ENCODE data around the gene POLG. TPM values are rescaled to one million over a fixed set of nuclear protein-coding genes. Genes with fewer than 3 reads are reported as not detected.

Gene POLG
- polyA plus RNA-seq, 6 donors from 2014 or later = 23.7 to 61.3 (median 28.5) TPM

- DNase-seq = peak; percentile 79
- no peaks in the 10 kb centered on the region for H3K36me3 Mint-ChIP-seq
- H3K4me1 Mint-ChIP-seq = peaks cover 11 to 30% (median 21%) of the 10 kb centered on the region in 3 donors
- peaks cover 0 to 4% (median 0%) of the 10 kb centered on the region in 7 donors for H3K9me3 Mint-ChIP-seq
- H3K27ac Mint-ChIP-seq = peak overlapping the region in 3 of 6 donors; percentile 7 to 89 (median 80)
- H3K27me3 Mint-ChIP-seq = peaks cover 68 to 90% (median 83%) of the 10 kb centered on the region in 3 donors
- peak overlapping the region; percentile 77 to 92 (median 84) for H3K4me3 Mint-ChIP-seq
- ATAC-seq (ENCODE audit: low read depth in 2 of 2) = peak; percentile 88 to 89
Measured at GRCh38 chr15:89358755-89359439, 24.3 kb upstream of the POLG start.

GRCh38 chr15:89358435-89358754 is 23.8 kb upstream of the POLG start:
- H3K27ac Mint-ChIP-seq = peak overlapping the region in 3 of 6 donors; percentile 7 to 89 (median 80)
- no peaks in the 10 kb centered on the region for H3K36me3 Mint-ChIP-seq
- no peak for DNase-seq
- ATAC-seq (ENCODE audit: low read depth in 2 of 2) = no peak
- H3K9me3 Mint-ChIP-seq = peaks cover 0 to 4% (median 0%) of the 10 kb centered on the region in 7 donors
- H3K4me1 Mint-ChIP-seq = peaks cover 11 to 29% (median 19%) of the 10 kb centered on the region in 3 donors
- H3K27me3 Mint-ChIP-seq = peaks cover 69 to 90% (median 83%) of the 10 kb centered on the region in 3 donors
- peak overlapping the region; percentile 77 to 92 (median 83) for H3K4me3 Mint-ChIP-seq

DNA sequence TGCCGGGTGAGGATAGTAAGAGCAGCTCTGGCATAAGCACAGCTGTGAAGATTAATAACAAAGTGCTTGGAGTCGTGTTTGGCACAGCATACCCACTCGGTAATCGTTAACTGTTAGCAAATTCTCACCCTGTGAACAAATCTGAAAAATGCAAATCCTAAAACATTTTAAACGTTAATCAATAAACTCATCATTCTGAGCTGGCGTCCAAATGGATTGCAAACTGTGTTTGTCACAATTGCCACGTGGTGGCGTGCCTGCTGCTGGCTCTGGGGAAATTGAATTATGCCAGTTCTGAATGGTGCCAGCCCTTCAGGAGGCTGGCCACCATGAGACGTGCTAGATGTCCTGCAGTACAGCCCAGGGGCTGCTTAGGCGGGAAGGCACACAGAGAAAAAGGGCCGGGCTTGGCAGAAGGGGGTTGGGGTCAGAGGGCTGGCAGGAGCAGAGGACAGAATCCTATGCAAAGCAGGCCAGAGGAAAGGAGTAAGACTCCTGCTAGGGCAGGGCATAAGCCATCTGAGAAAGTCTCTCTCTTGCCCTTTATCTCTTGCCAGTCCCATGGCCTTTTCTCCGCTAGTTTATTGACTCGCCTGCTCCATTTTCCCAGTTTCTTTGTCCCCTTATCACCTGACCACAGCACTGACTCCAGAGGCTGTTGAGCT is 22.1 kb upstream of the POLG start:
- DNase-seq = no peak
- Mint-ChIP-seq H3K4me3 (no peak overlapping the region), H3K27ac (peak overlapping the region in 1 of 6 donors; percentile 44), H3K4me1 (peaks cover 11 to 20% (median 14%) of the 10 kb centered on the region in 3 donors), H3K9me3 (peaks cover 0 to 4% (median 0%) of the 10 kb centered on the region in 7 donors), H3K27me3 (peaks cover 71 to 92% (median 79%) of the 10 kb centered on the region in 3 donors), H3K36me3 (no peaks in the 10 kb centered on the region)
- ATAC-seq (ENCODE audit: low read depth in 2 of 2) = no peak

- peaks cover 0 to 7% (median 4%) of the 10 kb centered on the region in 3 donors for H3K4me1 Mint-ChIP-seq
- no peaks in the 10 kb centered on the region for H3K36me3 Mint-ChIP-seq
- ATAC-seq (ENCODE audit: low read depth in 2 of 2) (no peak), DNase-seq (no peak)
- no peak overlapping the region for H3K4me3 Mint-ChIP-seq
- no peak overlapping the region for H3K27ac Mint-ChIP-seq
- no peaks in the 10 kb centered on the region for H3K9me3 Mint-ChIP-seq
- H3K27me3 Mint-ChIP-seq = peaks cover 65 to 85% (median 76%) of the 10 kb centered on the region in 3 donors
Measured at GRCh38 chr15:89353991-89354390, 19.4 kb upstream of the POLG start.

DNA sequence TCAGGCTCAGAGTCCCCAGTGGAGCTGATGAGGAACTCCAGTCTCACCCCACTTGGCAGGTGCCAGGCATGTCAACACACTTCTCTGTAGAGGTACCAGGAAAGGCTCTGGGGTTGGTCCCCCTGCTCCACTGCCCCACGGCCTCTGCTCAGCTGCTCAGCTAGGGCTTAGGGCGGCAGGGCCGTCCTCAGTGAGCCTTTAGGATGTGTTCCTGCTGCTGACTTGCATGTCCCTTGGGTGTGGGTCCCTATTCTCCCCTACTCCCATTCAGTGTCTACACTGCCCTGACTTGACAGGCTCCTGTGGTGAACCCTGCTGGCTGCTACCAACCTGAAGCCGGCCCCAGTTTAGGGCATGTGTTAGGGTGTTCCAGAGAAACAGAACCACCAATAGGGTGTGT is 17.9 kb upstream of the POLG start:
- DNase-seq = no peak
- peaks cover 52 to 80% (median 71%) of the 10 kb centered on the region in 3 donors for H3K27me3 Mint-ChIP-seq
- ATAC-seq (ENCODE audit: low read depth in 2 of 2) = no peak

DNA sequence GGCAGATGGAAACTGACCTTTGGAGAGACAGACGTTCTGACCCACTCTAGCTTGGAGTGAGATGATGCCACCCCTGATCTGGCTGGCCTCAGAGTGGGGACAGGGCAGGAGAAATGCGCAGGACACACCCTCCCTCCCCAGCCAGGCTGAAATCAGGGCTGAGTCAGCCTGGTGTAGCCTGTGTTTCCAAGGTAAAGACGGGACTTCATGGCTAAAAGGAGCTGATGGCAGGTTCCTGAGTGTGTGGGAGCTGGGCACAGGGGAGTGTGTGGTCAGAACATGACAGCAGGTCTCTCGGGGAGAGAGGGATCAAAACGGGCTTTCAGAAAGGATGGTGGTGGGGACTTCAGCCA is 14.6 kb upstream of the POLG start:
- Mint-ChIP-seq H3K27me3 (peaks cover 32 to 65% (median 50%) of the 10 kb centered on the region in 3 donors), H3K4me1 (no peaks in the 10 kb centered on the region), H3K9me3 (no peaks in the 10 kb centered on the region), H3K27ac (peak overlapping the region in 1 of 6 donors; percentile 67), H3K4me3 (no peak overlapping the region), H3K36me3 (no peaks in the 10 kb centered on the region)
- DNase-seq = no peak
- ATAC-seq (ENCODE audit: low read depth in 2 of 2) = no peak

More for the DNA sequence above, 17.9 kb upstream of the POLG start:
- H3K27ac Mint-ChIP-seq = no peak overlapping the region
- H3K36me3 Mint-ChIP-seq = no peaks in the 10 kb centered on the region
- no peaks in the 10 kb centered on the region for H3K4me1 Mint-ChIP-seq
- no peak overlapping the region for H3K4me3 Mint-ChIP-seq
- H3K9me3 Mint-ChIP-seq = no peaks in the 10 kb centered on the region

DNA sequence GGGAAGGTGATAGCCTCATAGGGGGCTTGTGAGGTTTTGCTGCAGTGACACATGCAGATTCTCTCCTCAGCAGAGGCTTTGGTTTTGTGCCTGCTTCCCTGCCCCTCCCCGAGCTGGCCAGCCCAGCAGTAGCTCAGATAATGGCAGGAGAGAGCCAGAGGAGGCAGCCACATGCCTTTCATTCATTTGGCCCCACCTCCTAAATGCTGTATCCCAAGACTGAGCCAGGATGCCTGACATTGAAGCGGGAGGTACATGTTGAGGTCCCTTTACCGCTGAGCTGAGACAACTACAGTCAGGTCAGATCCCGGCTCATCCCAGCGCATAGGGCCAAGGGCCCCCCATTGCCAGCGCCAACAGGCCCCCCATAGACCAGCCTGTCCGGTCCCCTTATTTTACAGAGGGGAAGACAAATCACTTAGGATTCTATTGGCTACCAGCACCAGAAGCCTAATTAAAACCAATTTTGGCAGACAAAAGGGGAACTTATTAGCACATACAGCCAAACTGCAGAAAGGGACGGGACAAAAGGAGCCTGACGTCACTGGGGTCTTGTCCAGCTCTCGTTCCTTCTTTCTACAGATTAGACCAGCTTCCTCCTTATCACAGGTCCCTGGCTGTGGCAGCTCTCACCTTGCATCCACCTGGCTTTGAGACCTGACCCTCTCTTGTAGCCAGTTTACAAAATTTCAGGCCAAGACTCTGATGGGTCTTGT is 12.1 kb upstream of the POLG start:
- H3K36me3 Mint-ChIP-seq = no peaks in the 10 kb centered on the region
- H3K27ac Mint-ChIP-seq = no peak overlapping the region
- no peaks in the 10 kb centered on the region for H3K9me3 Mint-ChIP-seq
- ATAC-seq (ENCODE audit: low read depth in 2 of 2) (no peak), DNase-seq (no peak)
- no peak overlapping the region for H3K4me3 Mint-ChIP-seq
- H3K4me1 Mint-ChIP-seq = no peaks in the 10 kb centered on the region
- H3K27me3 Mint-ChIP-seq = peaks cover 17 to 52% (median 42%) of the 10 kb centered on the region in 3 donors

GRCh38 chr15:89345248-89345647 is 10.6 kb upstream of the POLG start:
- DNase-seq (no peak), ATAC-seq (ENCODE audit: low read depth in 2 of 2) (no peak)
- H3K27me3 Mint-ChIP-seq = peaks cover 17 to 44% (median 34%) of the 10 kb centered on the region in 3 donors
- H3K27ac Mint-ChIP-seq = peak overlapping the region in 1 of 6 donors; percentile 36
- no peak overlapping the region for H3K4me3 Mint-ChIP-seq
- H3K4me1 Mint-ChIP-seq = peaks cover 0 to under 1% (median 0%) of the 10 kb centered on the region in 3 donors
- no peaks in the 10 kb centered on the region for H3K36me3 Mint-ChIP-seq
- H3K9me3 Mint-ChIP-seq = no peaks in the 10 kb centered on the region

- Mint-ChIP-seq H3K36me3 (no peaks in the 10 kb centered on the region), H3K27ac (no peak overlapping the region), H3K9me3 (no peaks in the 10 kb centered on the region), H3K4me3 (no peak overlapping the region), H3K27me3 (peaks cover 7 to 25% (median 16%) of the 10 kb centered on the region in 3 donors), H3K4me1 (peaks cover 0 to 3% (median 0%) of the 10 kb centered on the region in 3 donors)
- DNase-seq (no peak), ATAC-seq (ENCODE audit: low read depth in 2 of 2) (no peak)
Measured at GRCh38 chr15:89342840-89343239, 8.2 kb upstream of the POLG start.

GRCh38 chr15:89341316-89342005 is 6.8 kb upstream of the POLG start:
- no peak for DNase-seq
- H3K27ac Mint-ChIP-seq = no peak overlapping the region
- no peaks in the 10 kb centered on the region for H3K36me3 Mint-ChIP-seq
- H3K4me1 Mint-ChIP-seq = peaks cover 0 to 11% (median 0%) of the 10 kb centered on the region in 3 donors
- H3K9me3 Mint-ChIP-seq = no peaks in the 10 kb centered on the region
- H3K27me3 Mint-ChIP-seq = peaks cover 7 to 25% (median 16%) of the 10 kb centered on the region in 3 donors
- no peak for ATAC-seq (ENCODE audit: low read depth in 2 of 2)
- H3K4me3 Mint-ChIP-seq = no peak overlapping the region

- DNase-seq (no peak), ATAC-seq (ENCODE audit: low read depth in 2 of 2) (no peak)
- H3K36me3 Mint-ChIP-seq = no peaks in the 10 kb centered on the region
- H3K27ac Mint-ChIP-seq = no peak overlapping the region
- peaks cover 1 to 14% (median 2%) of the 10 kb centered on the region in 3 donors for H3K4me1 Mint-ChIP-seq
- H3K4me3 Mint-ChIP-seq = no peak overlapping the region
- no peaks in the 10 kb centered on the region for H3K9me3 Mint-ChIP-seq
- peaks cover 7 to 19% (median 16%) of the 10 kb centered on the region in 3 donors for H3K27me3 Mint-ChIP-seq
Measured at GRCh38 chr15:89340573-89340972, 5.9 kb upstream of the POLG start.

DNA sequence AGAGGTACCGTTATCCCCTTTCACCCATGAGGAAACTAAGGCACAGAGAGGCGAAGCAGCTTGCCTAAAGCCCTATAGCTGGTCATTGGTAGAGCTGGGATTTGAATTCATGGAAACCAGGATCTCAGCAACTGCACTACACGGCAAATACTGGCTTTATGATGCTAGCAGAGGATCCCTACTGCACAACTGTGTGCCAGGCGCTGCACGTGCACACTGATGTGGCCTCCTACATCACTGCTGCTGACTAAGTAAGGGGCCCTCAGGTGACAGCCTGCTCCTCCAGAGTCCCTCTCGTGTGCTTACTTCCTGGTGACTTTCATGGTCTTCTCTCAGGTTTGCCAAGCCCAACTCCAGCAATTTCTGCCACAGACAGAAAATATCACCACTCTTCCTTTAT is 3.4 kb upstream of the POLG start:
- H3K4me1 Mint-ChIP-seq = peaks cover 11 to 23% (median 13%) of the 10 kb centered on the region in 3 donors
- peak overlapping the region in 1 of 8 donors; percentile 95 for H3K4me3 Mint-ChIP-seq
- DNase-seq (no peak), ATAC-seq (ENCODE audit: low read depth in 2 of 2) (no peak)
- H3K36me3 Mint-ChIP-seq = peaks cover 5 to 7% of the 10 kb centered on the region in 2 donors
- no peak overlapping the region for H3K27ac Mint-ChIP-seq
- peaks cover under 1 to 11% (median 5%) of the 10 kb centered on the region in 3 donors for H3K27me3 Mint-ChIP-seq
- peaks cover 0 to 6% (median 4%) of the 10 kb centered on the region in 7 donors for H3K9me3 Mint-ChIP-seq
